ENCODE results near the gene TBCCD1. TPM values are rescaled to one million over a fixed set of nuclear protein-coding genes. Genes with fewer than 3 reads are reported as not detected.
A peak's percentile ranks its signal among the peaks of the same experiment; 100 is the strongest.
"Not testable (repeated sequence)": the region's sequence is repeated elsewhere in the genome, so short reads cannot be mapped to it uniquely, and the experiment has no call there.

TBCCD1 gene
- total RNA-seq, 1 experiment from 2014 or later, result 37.1 TPM

DNA sequence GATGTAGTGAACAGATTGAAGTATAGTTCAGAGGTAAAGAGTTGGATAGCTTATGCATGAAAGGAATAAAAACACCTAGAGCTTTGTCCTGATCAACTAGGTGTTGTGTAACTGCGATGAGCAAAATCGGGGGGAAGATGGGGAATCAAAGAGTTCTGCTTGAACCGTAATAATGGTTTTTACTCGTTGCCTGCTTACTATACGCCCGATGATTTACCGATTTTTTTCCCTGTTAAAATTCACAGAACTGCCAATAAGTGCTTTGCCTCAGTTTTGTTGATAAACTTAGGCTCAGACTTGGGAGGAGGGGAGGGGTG is 2.6 kb upstream of the TBCCD1 start:
- in situ Hi-C loops (cut with HindIII; ENCODE audit: low sequenced_read_pairs), result no loop called here
- DNase-seq (ENCODE audit: low spot score), result no peak

DNA sequence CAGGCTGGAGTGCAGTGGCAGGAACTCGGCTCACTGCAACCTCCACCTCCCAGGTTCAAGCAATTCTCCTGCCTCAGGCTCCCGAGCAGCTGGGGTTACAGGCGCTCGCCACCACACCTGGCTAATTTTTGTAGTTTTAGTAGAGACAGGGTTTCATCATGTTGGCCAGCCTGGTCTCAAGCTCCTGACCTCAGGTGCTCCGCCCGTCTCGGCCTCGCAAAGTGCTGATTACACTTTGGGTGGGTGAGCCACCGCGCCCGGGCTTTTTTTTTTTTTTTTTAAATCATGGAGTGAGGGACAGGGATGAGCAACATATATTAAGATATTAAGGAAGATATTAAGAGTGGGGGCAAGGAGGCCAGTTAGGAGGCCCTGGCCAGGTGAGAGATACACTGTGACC is 2.2 kb upstream of the TBCCD1 start:
- in situ Hi-C loops (cut with HindIII; ENCODE audit: low sequenced_read_pairs); DNase-seq (ENCODE audit: low spot score): not testable (repeated sequence)

GRCh38 chr3:186566772-186567071 is 417 bp downstream of the TBCCD1 start:
- in situ Hi-C loops (cut with HindIII; ENCODE audit: low sequenced_read_pairs), result no loop called here
- no peak for DNase-seq (ENCODE audit: low spot score)

DNA sequence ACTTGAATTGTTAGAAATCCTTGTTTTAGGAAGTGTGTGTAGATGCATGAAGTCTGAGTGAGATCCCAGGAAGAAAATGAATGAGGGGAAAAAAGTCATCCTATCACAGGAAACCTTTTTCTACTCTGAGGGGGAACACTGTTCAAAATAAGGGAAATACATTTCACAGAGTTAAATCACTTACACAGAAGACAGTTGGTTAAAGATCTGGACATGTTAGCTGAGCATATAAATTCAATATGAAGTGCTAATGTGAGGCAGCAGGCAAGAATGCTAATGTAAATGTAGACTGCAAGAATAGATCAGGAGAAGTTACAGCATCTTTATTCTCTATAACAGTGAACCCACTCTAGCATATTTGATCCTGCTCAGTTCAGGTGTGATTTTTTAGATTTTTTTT is 2.6 kb downstream of the TBCCD1 start:
- no peak for DNase-seq (ENCODE audit: low spot score)
- in situ Hi-C loops (cut with HindIII; ENCODE audit: low sequenced_read_pairs), result no loop called here

- in situ Hi-C loops (cut with HindIII; ENCODE audit: low sequenced_read_pairs), result no loop called here
- no peak for DNase-seq (ENCODE audit: low spot score)
Observed at GRCh38 chr3:186552408-186553031, 14.6 kb downstream of the TBCCD1 start.

- no peak for DNase-seq (ENCODE audit: low spot score)
- in situ Hi-C loops (cut with HindIII; ENCODE audit: low sequenced_read_pairs), result no loop called here
Observed at GRCh38 chr3:186551387-186551786, 15.8 kb downstream of the TBCCD1 start.

DNA sequence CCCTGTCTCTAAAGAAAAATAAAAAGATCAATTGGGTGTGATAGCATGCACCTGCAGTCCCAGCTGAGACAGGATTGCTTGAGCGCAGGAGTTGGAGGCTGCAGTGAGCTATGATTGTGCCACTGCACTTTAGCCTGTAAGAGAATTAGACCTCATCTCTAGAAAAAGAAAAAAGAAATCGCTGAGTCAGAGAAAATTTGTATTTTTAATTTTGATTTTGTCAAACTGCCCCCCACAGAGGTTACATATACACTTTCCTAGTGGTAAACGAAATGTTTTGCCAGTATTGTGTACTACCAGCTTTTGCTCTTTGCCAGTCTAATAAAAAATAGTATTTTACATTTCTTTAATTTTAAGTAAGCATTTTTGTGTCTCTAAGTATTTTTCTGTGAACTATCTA is 17.6 kb downstream of the TBCCD1 start:
- DNase-seq (ENCODE audit: low spot score), result no peak
- in situ Hi-C loops (cut with HindIII; ENCODE audit: low sequenced_read_pairs), result no loop called here

GRCh38 chr3:186544281-186544680 is 22.9 kb downstream of the TBCCD1 start, which contains the start of gene CRYGS:
Gene CRYGS, minus strand, starts transcription at chr3:186544380. Its CDS starts 54 bp downstream, at chr3:186544326.
- in situ Hi-C loops (cut with HindIII; ENCODE audit: low sequenced_read_pairs), result no loop called here
- no peak for DNase-seq (ENCODE audit: low spot score)

- no peak for DNase-seq (ENCODE audit: low spot score)
- in situ Hi-C loops (cut with HindIII; ENCODE audit: low sequenced_read_pairs), result no loop called here
Observed at GRCh38 chr3:186540835-186541226, 26.3 kb downstream of the TBCCD1 start.

GRCh38 chr3:186540221-186540834 is 26.8 kb downstream of the TBCCD1 start:
- in situ Hi-C loops (cut with HindIII; ENCODE audit: low sequenced_read_pairs), result no loop called here
- peak; percentile 88 for DNase-seq (ENCODE audit: low spot score)

DNA sequence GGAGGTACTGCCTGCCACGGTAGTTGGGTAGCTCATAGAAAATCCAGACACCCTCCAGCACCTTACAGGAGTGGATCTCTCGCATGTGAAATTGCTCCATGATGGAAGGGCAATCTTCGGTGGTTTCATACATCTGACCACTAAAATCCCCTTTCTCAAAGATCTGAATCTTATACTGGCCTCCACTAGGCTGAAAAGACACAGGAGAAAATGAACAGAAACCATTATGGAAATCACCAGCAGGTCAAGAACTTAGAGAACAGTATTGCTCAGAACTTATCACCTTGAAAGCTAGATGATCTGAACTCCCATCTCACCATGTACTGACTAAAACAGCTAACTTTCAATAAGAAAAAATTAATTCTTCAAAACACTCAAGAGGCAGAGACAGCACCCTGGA is 28.4 kb downstream of the TBCCD1 start:
- no peak for DNase-seq (ENCODE audit: low spot score)
- in situ Hi-C loops (cut with HindIII; ENCODE audit: low sequenced_read_pairs), result no loop called here

DNA sequence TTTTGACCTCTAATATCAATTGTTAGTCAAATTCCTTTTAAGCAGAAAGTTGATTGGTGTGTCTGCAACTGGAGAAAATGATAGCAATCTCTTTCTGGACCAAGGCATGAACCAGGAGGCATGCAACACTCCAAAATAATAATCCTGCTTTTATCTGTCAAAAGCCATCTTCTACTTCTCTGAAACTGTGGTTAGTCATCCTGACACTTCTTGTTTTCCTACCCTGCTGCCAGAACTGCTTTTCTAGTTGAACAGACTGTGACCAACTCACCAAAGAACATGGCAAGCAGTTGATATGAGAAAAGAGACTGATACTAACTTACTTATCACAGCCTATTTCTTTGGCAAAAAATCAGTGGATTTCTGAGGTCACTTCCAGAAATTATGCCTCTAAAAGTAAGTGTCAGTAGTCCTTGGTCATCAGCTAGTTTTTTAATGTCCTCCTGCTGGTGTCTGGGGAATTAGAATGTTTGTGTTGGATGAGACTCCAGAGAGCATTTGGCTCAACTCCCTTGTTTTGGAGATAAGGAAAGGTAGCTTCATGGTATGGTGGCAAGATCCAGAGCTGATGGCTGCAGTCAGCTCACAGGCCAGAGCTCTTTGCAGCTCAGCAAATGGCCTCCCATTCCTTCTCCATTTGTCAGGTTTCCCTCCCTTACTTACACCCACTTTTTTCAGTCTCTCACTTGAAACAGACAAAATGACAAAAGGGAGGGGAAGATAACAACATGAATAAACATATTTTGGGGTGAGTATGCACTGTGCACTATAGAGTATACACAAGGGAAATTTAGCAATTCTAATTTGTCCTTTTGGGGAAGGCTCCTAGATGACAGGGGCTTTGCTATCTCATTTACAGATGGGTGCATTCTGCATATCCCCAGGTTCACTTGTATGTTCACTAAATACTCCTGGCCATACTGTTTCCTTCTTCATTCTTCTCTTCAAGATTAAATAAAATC is 30.0 kb downstream of the TBCCD1 start:
- in situ Hi-C loops (cut with HindIII; ENCODE audit: low sequenced_read_pairs), result no loop called here
- no peak for DNase-seq (ENCODE audit: low spot score)

DNA sequence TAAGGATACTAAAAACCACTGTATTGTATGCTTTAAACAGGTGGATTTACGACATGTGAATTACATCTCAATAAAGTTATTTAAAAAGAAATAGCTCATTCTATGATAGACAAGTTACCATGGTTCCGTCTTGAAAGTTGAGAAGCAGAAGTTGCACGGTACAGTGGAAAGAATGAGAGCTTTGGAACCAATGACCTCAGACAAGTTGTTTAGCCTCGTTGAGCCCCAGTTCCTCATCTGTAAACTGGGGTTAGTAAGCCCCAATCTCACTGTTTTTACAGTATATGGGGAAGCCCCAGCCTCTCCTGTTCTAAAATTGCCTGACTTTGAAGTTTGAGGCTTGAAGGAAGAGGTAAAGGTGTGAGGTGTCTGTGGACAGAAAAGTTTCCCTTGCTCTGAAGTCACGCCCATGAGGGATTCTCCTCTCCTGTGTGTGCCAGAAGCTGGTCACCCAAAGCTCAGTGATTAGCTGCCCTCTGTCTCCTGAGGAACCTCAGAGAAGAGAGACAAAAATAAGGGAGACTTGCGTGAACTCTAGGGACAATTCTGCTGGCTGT is 32.9 kb downstream of the TBCCD1 start:
- in situ Hi-C loops (cut with HindIII; ENCODE audit: low sequenced_read_pairs), result no loop called here

DNA sequence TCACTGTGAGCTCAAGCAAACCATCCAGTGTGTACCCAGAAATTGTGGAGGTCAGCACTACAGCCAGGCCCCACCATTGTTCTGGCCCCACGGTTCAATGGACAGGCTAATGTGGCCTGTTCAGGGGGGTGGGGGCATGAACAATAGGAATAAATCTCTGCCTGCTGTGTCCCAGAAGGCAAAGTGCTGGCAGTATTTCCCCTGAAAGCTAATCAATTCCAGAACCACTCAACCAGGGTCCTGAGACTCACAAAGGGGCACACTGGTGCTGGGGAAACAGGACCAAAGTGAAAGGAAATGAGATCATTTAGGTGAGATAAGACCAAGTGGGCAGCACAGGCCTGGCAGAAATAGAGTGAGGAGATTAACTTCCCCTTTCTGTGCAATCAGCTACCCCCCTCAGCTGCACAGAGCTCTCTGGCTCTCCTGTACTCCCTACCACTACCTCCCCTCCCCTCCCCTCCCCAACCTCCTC is 34.5 kb downstream of the TBCCD1 start:
- in situ Hi-C loops (cut with HindIII; ENCODE audit: low sequenced_read_pairs), result no loop called here
- DNase-seq (ENCODE audit: low spot score), result no peak

More for the DNA sequence above, 32.9 kb downstream of the TBCCD1 start:
- no peak for DNase-seq (ENCODE audit: low spot score)

DNA sequence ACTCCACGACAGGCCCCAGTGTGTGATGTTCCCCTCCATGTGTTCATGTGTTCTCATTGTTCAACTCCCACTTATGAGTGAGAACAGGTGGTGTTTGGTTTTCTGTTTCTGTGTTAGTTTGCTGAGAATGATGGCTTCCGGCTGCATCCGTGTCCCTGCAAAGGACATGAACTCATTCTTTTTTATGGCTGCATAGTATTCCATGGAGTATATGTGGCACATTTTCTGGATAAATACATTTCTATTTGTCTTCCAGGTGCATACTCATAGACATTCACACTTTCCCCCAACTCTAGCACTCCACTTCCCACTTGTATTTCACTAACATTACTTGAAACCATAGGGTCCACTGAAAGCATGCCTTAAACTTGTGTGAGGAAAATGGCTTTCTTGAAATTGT is 35.4 kb downstream of the TBCCD1 start:
- in situ Hi-C loops (cut with HindIII; ENCODE audit: low sequenced_read_pairs); DNase-seq (ENCODE audit: low spot score): not testable (repeated sequence)

GRCh38 chr3:186530415-186530814 is 36.7 kb downstream of the TBCCD1 start:
- in situ Hi-C loops (cut with HindIII; ENCODE audit: low sequenced_read_pairs), result no loop called here
- DNase-seq (ENCODE audit: low spot score), result no peak

DNA sequence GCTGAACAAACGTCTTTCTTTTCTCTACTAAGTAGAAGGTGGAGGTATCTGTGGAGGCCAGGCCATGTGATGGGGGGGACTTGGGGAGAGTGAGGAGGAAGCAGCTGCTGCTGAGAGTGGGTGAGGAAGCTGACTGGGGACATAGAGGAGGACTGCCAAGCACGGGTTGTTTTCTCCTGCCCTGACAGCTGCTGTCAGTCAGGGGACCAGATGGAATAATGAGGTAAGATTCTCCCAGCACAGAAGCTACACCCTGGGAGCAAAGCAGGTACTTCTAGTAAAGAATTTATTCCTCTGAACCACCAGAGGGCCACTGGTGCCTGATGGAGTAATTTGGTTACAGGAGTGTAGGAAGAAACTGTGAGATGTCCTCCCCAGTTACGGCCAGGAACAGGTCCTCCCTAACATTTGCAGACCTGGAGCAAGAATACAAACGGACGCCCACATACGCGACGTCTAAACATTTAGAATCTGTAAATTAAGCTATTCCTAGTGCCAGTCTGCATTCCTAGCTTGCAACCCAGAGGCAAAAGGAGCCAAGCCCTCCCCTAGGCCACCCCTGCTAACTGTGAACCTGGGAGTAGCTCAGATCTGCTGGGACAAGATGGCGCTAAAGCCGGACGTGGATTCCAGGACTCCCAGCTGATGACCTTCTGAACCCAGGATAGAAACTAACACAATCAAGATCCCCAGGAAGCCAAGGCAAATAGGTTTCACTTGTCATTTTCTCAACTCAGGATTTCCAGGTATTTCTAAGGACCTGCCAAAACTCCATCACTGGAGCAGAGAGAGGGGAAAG is 37.7 kb downstream of the TBCCD1 start:
- DNase-seq (ENCODE audit: low spot score), result peak; percentile 91
- in situ Hi-C loops (cut with HindIII; ENCODE audit: low sequenced_read_pairs), result no loop called here

GRCh38 chr3:186526256-186526606 is 40.9 kb downstream of the TBCCD1 start:
- DNase-seq (ENCODE audit: low spot score), result no peak
- in situ Hi-C loops (cut with HindIII; ENCODE audit: low sequenced_read_pairs), result no loop called here

All from G401 (cell line).